Measurements from ENCODE around the gene TMEM30B.

DNA sequence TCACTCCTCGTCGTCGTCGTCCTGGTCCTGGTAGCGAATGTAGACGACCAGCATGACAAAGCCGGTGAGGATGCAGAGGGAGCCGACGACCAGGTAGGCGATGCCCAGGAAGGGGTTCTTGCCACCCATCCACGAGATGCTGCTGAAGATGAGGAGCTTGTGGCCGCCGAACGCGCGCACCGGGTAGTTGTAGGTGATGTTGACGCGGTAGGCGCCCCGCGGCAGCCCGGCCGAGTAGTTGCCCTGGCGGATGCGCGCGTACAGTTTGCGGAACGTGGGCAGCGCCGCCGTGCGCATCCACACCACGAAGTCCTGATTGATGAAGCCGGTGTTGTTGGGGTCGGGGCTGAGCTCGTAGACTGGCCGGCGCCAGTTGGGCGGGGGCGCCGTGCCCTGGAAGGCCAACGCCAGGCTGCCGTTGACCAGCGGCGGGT is 1.0 kb downstream of the TMEM30B start:
- TF ChIP-seq, protein P1, sequence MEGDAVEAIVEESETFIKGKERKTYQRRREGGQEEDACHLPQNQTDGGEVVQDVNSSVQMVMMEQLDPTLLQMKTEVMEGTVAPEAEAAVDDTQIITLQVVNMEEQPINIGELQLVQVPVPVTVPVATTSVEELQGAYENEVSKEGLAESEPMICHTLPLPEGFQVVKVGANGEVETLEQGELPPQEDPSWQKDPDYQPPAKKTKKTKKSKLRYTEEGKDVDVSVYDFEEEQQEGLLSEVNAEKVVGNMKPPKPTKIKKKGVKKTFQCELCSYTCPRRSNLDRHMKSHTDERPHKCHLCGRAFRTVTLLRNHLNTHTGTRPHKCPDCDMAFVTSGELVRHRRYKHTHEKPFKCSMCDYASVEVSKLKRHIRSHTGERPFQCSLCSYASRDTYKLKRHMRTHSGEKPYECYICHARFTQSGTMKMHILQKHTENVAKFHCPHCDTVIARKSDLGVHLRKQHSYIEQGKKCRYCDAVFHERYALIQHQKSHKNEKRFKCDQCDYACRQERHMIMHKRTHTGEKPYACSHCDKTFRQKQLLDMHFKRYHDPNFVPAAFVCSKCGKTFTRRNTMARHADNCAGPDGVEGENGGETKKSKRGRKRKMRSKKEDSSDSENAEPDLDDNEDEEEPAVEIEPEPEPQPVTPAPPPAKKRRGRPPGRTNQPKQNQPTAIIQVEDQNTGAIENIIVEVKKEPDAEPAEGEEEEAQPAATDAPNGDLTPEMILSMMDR (IDR thresholded peaks at IDR 0.05): no peak
- TF ChIP-seq POLR2A (IDR thresholded peaks at IDR 0.05): no peak
- no peak for TF ChIP-seq EP300 (IDR thresholded peaks at IDR 0.05)
